Memory B cell (primary cell): ENCODE results near the gene ERGIC3.
A peak's percentile ranks its signal among the peaks of the same experiment; 100 is the strongest.
"Not testable (repeated sequence)": the region's sequence is repeated elsewhere in the genome, so short reads cannot be mapped to it uniquely, and the experiment has no call there.

Source experiments
- ATAC-seq: fragments of 150-1000 bp; cut with Tn5 transposase; 2 replicates; pipeline ENCODE4 v1.10.0; 2021; ENCODE audit warnings: low read depth, mild to moderate bottlenecking, moderate library complexity
- DNase-seq, 2 donors: peaks; one replicate each; pipeline ENCODE4 v3.0.0; 2022; ENCODE audit warnings: low spot score in 2 of 2
- H3K27ac Mint-ChIP-seq: one replicate; pipeline ENCODE4 v1.8.0; 2022; ENCODE audit warnings: mild to moderate bottlenecking, moderate library complexity, mixed read lengths
- H3K27me3 Mint-ChIP-seq: one replicate; pipeline ENCODE4 v1.8.0; 2022; ENCODE audit warnings: mixed read lengths
- H3K36me3 Mint-ChIP-seq: one replicate; pipeline ENCODE4 v1.8.0; 2022; ENCODE audit warnings: mild to moderate bottlenecking, mixed read lengths
- H3K4me1 Mint-ChIP-seq: one replicate; pipeline ENCODE4 v1.8.0; 2022; ENCODE audit warnings: mixed read lengths
- H3K4me3 Mint-ChIP-seq: one replicate; pipeline ENCODE4 v1.8.0; 2022; ENCODE audit warnings: mild to moderate bottlenecking, moderate library complexity, mixed read lengths
- H3K9me3 Mint-ChIP-seq: one replicate; pipeline ENCODE4 v1.8.0; 2022; ENCODE audit warnings: mixed read lengths

The ERGIC3 gene

DNA sequence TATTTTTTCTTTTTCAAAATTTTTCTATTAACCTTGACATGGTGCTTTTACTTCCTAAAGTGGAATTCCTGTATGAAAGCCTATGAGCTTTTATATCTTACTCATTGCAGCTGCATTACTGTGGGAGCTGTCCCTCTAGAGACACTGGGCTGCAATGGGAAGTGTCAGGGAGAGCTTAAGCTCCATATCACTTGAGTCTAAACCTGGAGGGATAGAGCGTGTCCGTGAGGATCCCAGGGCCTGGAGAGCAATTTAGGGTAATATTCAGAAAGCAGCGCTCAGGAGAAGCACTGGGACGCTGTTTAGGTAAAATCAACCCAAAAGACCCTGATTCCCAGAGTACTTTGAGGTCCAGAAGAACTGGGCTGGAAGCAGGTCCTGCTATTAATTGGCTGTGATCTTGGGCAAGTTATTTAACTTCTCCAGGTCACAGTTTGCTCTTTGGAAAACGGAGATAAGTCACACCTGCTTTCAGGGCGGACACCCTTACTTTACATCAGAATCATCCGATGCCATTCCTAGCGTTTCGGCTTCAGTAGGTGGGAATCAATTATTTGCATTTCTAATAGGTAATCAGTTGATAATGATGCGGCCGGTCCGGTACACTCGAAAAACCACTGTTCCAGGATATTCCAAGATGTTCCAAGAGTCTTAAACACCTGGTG lies 628 bp upstream of the ERGIC3 start:
- no peak for DNase-seq
- H3K27me3 Mint-ChIP-seq: no peaks in the 10 kb centered on the region
- no peaks in the 10 kb centered on the region for H3K9me3 Mint-ChIP-seq
- H3K36me3 Mint-ChIP-seq: peaks cover 4% of the 10 kb centered on the region
- H3K4me3 Mint-ChIP-seq: peak overlapping the region; percentile 91
- peaks cover 4% of the 10 kb centered on the region for H3K4me1 Mint-ChIP-seq
- peak overlapping the region; percentile 71 for H3K27ac Mint-ChIP-seq
- no peak for ATAC-seq

DNA sequence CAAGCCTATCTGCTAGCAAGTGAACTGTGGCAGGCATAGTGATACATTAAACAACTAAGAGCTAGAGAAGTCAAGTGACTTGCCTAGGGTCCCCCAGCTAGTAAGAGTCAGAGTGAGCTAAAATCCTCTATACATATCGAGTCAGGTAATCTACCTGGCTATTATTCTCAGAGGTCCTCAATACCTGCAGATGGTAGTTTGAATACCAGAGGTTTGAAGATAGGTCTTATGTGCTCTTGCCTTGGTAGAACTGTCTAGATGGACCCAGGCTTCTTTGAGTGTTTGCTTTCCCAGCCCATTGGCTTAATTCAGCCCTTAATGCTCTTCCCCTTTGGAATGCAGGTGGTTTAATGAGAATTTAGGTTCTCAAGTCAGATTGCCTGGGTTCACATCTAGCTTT lies 1.1 kb downstream of the ERGIC3 start:
- H3K27ac Mint-ChIP-seq: peak overlapping the region; percentile 71

DNA sequence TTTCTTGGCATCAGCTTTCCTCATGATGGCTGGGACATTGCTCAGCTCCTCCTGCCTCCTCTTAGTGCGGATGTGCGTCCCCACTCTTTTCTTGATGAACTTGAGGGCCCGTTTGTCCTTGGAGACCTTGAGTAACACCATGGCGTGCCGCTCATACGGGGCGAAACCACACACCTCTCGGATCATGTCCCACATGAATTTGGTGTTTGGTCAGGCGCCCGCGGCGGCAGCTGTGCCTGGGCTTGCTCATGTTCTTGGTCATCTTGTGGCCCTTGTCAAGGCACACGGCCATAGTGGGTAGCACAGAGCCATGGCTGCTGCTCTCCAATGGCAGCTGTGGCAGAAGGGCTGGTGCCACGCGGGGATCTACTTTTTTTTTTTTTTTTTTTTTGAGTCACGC lies 2.6 kb downstream of the ERGIC3 start:
- Mint-ChIP-seq H3K27me3 (no peaks in the 10 kb centered on the region), H3K4me1 (peaks cover 4% of the 10 kb centered on the region), H3K9me3 (no peaks in the 10 kb centered on the region), H3K36me3 (peaks cover 7% of the 10 kb centered on the region), H3K27ac (no peak overlapping the region), H3K4me3 (no peak overlapping the region)
- ATAC-seq (no peak), DNase-seq (no peak)

More for the DNA sequence above, 1.1 kb downstream of the ERGIC3 start:
- Mint-ChIP-seq H3K36me3 (peaks cover 4% of the 10 kb centered on the region), H3K4me3 (peak overlapping the region; percentile 91), H3K4me1 (peaks cover 4% of the 10 kb centered on the region), H3K27me3 (no peaks in the 10 kb centered on the region), H3K9me3 (no peaks in the 10 kb centered on the region)
- no peak for ATAC-seq
- DNase-seq: no peak

DNA sequence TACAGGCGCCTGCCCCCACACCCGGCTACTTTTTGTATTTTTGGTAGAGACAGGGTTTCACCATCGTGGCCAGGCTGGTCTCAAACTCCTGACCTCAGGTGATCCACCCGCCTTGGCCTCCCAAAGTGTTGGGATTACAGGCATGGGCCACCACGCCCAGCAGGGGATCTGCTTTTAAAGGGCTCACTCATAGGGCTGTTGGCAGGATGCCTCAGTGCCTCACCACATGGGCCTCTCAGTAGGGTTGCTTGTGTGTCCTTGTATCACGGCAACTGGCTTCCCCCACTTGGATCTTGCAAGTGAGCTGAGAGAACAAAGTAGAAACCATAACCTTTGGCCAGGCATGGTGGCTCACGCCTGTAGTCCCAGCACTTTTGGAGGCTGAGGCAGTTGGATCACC lies 3.1 kb downstream of the ERGIC3 start:
- DNase-seq, H3K4me3 Mint-ChIP-seq, H3K4me1 Mint-ChIP-seq, H3K27ac Mint-ChIP-seq, H3K27me3 Mint-ChIP-seq, H3K9me3 Mint-ChIP-seq, ATAC-seq, H3K36me3 Mint-ChIP-seq: not testable (repeated sequence)

DNA sequence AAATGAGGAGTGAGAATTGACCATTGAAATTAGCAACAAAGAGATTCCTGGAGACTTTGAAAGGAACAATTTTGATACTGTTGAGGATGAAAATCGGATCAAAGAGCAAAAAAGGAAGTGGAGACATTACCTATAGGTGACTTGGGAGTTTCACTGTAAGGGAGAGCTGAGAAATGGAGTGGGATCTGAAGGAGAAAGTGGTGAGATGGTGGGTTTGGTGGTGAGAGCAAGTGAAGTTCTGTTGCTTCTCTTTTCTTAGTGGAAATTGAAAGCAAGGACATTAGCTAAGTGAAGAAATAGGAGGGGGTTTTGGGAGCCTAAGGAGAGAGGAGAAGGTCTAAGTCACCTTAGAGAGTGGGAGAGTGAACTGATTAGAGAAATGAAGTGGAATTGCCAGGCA lies 4.2 kb downstream of the ERGIC3 start:
- DNase-seq (no peak), ATAC-seq (no peak)
- no peak overlapping the region for H3K4me3 Mint-ChIP-seq
- no peaks in the 10 kb centered on the region for H3K27me3 Mint-ChIP-seq
- H3K27ac Mint-ChIP-seq: no peak overlapping the region
- peaks cover 2% of the 10 kb centered on the region for H3K4me1 Mint-ChIP-seq
- H3K9me3 Mint-ChIP-seq: no peaks in the 10 kb centered on the region
- peaks cover 11% of the 10 kb centered on the region for H3K36me3 Mint-ChIP-seq

DNA sequence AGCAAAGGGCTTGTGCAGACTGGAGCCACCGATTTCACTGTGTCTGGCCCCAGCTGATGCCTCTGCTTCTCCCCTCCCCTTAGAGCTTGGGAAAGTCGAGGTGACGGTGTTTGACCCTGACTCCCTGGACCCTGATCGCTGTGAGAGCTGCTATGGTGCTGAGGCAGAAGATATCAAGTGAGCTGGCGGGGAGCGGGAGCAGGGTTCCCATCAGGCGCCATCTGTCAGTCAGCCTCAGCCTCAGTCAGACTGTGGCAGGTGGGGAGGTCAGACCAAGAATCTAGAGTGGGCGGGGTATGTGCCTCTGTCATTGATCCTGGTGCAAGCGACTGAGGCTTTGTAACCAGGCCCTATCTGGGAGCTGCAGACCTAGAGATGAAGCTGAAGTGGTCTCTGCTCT lies 5.5 kb downstream of the ERGIC3 start:
- H3K4me1 Mint-ChIP-seq: peaks cover 2% of the 10 kb centered on the region
- no peaks in the 10 kb centered on the region for H3K9me3 Mint-ChIP-seq
- no peaks in the 10 kb centered on the region for H3K27me3 Mint-ChIP-seq
- H3K36me3 Mint-ChIP-seq: peaks cover 11% of the 10 kb centered on the region
- ATAC-seq (no peak), DNase-seq (no peak)
- no peak overlapping the region for H3K4me3 Mint-ChIP-seq
- no peak overlapping the region for H3K27ac Mint-ChIP-seq

DNA sequence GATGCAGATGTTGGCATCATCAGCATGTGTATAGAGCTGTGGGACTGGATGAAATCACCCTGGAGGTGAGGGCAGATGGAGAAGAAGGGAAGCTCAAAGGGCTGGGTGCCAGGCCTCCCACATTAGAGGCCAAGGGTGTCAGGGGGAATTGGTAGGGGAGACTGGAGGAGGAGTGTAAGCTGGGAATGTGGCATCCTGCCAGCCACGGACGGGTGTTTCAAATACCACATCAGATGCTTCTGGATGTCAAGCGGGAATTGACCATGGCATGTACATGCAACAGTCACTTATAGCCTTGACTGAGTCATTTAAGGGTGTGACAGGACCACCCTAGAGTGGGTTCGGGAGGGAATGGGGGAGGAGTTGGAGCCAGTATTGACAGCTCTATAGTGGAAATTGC lies 9.6 kb downstream of the ERGIC3 start:
- H3K4me1 Mint-ChIP-seq: no peaks in the 10 kb centered on the region
- no peak overlapping the region for H3K27ac Mint-ChIP-seq
- DNase-seq (no peak), ATAC-seq (no peak)
- H3K36me3 Mint-ChIP-seq: peaks cover 20% of the 10 kb centered on the region
- H3K27me3 Mint-ChIP-seq: no peaks in the 10 kb centered on the region
- H3K9me3 Mint-ChIP-seq: no peaks in the 10 kb centered on the region
- H3K4me3 Mint-ChIP-seq: no peak overlapping the region

DNA sequence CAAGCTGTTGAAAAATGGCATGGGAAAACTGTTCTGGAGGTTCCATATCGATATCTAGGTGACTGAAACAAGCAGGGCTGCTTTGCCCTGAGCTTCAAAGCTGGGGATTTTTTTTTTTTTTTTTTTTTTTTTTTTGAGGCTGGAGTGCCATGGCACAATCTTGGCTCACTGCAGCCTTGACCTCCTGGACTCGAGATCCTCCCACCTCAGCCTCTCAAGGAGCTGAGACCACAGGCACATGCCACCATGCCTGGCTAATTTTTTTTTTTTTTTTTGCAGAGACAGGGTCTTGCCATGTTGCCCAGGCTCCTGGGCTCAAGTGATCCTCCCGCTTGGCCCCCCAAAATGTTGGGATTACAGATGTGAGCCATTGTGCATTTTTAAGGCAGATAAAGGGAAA lies 11.0 kb downstream of the ERGIC3 start:
- no peak for DNase-seq
- ATAC-seq: no peak
- no peaks in the 10 kb centered on the region for H3K27me3 Mint-ChIP-seq
- no peaks in the 10 kb centered on the region for H3K4me1 Mint-ChIP-seq
- H3K36me3 Mint-ChIP-seq: peaks cover 24% of the 10 kb centered on the region
- no peak overlapping the region for H3K4me3 Mint-ChIP-seq
- no peak overlapping the region for H3K27ac Mint-ChIP-seq
- no peaks in the 10 kb centered on the region for H3K9me3 Mint-ChIP-seq

DNA sequence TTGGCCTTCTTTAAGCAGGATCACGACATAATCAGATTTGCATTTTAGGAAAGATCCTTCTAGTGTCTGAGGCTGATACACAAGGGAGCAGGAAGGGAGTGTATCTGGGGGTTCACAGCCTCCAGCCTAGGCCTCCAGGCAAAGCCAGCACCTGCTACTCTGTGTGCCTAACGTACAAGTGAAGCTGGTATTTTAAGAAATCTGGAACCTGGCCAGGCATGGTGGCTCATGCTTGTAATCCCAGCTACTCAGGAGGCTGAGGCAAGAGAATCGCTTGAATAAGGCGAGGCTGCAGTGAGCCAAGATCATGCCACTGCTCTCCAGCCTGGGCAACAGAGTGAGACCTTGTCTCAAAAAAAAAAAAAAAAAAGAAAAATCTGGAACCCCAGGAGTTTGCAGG lies 13.6 kb downstream of the ERGIC3 start:
- not testable (repeated sequence) for H3K9me3 Mint-ChIP-seq, H3K4me3 Mint-ChIP-seq, H3K27me3 Mint-ChIP-seq, ATAC-seq, H3K4me1 Mint-ChIP-seq, H3K27ac Mint-ChIP-seq, DNase-seq
- H3K36me3 Mint-ChIP-seq: peaks cover 17% of the 10 kb centered on the region

DNA sequence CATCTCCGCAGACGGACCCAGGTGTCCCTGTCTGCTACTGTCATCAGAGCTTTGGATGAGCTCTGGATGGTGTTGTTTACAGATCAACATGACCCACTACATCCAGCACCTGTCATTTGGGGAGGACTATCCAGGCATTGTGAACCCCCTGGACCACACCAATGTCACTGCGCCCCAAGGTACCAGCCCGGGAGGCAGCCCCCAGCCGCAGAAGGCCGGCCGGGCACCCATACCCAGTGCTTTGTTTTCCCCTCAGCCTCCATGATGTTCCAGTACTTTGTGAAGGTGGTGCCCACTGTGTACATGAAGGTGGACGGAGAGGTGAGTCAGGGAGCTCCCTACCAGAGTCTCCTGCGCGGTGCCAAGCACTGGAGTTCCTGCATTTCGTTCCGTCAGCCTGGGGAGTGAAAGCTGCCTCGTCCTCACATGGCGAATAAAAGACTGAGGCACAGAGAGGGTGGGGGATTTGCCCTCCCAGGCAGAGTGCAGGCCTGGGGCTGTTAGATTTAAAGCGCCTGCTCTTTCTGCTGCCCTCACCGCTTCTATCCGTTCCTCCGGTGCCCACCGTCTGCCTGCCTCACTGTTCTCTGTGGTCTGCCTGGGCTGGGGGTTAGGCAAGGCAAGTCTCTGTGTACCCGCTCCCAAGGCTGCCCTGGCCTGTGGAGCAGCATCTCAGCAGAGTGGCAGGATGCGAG lies 14.2 kb downstream of the ERGIC3 start:
- Mint-ChIP-seq H3K27me3 (no peaks in the 10 kb centered on the region), H3K27ac (no peak overlapping the region), H3K4me1 (no peaks in the 10 kb centered on the region), H3K36me3 (peaks cover 17% of the 10 kb centered on the region), H3K9me3 (no peaks in the 10 kb centered on the region), H3K4me3 (no peak overlapping the region)
- DNase-seq (no peak), ATAC-seq (no peak)

DNA sequence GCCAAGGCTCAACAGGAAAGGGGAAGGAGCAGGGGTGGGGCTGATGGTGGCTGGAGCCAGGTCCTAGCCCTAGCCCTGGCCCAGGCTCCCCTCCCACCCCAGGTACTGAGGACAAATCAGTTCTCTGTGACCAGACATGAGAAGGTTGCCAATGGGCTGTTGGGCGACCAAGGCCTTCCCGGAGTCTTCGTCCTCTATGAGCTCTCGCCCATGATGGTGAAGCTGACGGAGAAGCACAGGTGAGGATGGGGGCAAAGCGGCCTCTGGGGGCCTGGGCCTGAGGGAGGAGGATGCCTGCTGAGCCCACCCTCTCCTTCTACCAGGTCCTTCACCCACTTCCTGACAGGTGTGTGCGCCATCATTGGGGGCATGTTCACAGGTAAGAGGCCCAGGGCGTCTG lies 15.0 kb downstream of the ERGIC3 start:
- H3K27me3 Mint-ChIP-seq: no peaks in the 10 kb centered on the region
- DNase-seq (no peak), ATAC-seq (no peak)
- peaks cover 17% of the 10 kb centered on the region for H3K36me3 Mint-ChIP-seq
- H3K9me3 Mint-ChIP-seq: no peaks in the 10 kb centered on the region
- no peak overlapping the region for H3K27ac Mint-ChIP-seq
- no peaks in the 10 kb centered on the region for H3K4me1 Mint-ChIP-seq
- no peak overlapping the region for H3K4me3 Mint-ChIP-seq

DNA sequence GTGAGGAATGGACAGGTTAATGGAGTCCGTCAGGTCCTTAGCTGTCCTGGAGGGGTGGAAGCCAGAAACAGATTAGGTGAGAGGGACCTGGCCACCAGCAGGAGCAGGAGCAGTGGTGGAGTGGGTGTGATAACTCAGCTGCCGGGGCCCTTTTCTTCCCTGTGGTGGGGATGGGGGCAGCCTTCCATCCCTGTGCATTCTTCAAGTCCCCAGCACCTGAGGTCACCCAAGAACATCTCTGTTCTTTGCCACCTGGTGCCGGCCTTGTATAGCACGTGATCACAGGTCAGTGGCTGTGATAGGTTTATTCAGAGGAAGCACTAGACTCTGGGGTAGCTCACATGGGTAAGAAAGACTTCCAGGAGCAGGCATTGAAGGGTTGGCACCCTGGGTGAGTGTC lies 16.6 kb downstream of the ERGIC3 start:
- Mint-ChIP-seq H3K27ac (no peak overlapping the region), H3K4me1 (no peaks in the 10 kb centered on the region), H3K36me3 (peaks cover 17% of the 10 kb centered on the region), H3K4me3 (no peak overlapping the region), H3K9me3 (no peaks in the 10 kb centered on the region), H3K27me3 (no peaks in the 10 kb centered on the region)
- DNase-seq: no peak
- no peak for ATAC-seq

DNA sequence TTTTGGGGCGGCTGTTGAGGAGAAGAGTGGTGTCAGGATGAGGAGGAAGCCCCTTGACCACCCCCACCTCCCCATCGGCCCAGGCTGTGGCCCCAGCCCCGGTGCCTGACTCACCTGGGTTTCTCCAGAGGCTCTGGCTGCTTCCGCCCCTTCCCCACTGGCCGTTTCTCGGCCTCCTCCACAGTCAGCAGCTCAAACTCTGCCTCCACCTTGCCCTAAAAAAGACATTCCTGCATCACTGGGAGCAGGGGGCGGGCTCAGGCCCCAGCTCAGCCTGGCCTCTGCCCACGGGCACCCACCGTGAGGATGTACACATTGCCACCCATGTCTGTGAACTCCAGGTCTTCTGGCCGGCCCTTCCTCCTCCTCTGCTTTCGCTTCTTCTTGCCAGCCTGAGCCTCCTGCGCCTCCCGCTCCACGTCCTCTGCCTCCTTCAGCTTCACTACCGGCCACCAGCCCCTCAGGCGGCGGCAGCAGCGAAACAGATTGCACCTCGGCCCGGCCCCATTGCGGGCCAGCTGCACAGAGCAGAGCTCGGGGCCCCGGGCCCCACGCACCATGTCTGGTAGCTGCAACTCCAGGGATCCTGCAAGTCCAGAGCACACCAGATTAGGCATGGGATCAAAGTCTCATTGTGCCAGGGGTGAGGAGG lies 17.3 kb downstream of the ERGIC3 start:
- no peaks in the 10 kb centered on the region for H3K9me3 Mint-ChIP-seq

DNA sequence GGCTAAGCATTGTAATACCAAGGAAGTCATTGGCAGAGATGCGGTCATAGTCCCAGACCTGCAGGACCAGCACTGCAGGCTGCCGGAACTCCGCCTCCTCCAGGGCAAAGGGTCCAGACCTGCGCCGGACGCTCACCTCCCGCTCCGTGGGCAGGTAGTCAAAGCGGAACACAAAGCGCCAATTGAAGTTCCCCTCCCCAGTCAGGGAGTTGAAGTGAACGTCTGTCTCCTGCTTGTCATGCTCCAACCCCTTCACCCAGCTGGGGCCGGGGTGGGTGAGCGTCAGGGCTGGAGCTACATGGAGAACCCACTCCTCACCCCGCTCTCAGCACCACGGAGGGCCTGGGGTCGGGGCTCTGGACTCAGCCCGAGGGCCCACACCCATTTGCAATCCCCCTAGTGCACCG lies 18.2 kb downstream of the ERGIC3 start:
- H3K9me3 Mint-ChIP-seq: no peaks in the 10 kb centered on the region
- no peak overlapping the region for H3K4me3 Mint-ChIP-seq
- no peak overlapping the region for H3K27ac Mint-ChIP-seq
- ATAC-seq: no peak
- H3K36me3 Mint-ChIP-seq: peaks cover 9% of the 10 kb centered on the region
- H3K27me3 Mint-ChIP-seq: no peaks in the 10 kb centered on the region
- no peaks in the 10 kb centered on the region for H3K4me1 Mint-ChIP-seq
- no peak for DNase-seq

More for the DNA sequence above, 17.3 kb downstream of the ERGIC3 start:
- Mint-ChIP-seq H3K4me3 (no peak overlapping the region), H3K36me3 (peaks cover 16% of the 10 kb centered on the region), H3K27me3 (no peaks in the 10 kb centered on the region), H3K4me1 (no peaks in the 10 kb centered on the region), H3K27ac (no peak overlapping the region)
- ATAC-seq (no peak), DNase-seq (no peak)
